Thoracic aorta (tissue), 2 donors: ENCODE data around the gene STK39. TPM values are rescaled to one million over a fixed set of nuclear protein-coding genes. Genes with fewer than 3 reads are reported as not detected.

Experiments
- ATAC-seq: fragments of 150-250 bp; one replicate; pipeline ENCODE4 v1.8.0; 2017; ENCODE audit warnings: low read depth; ENCODE audit not compliant: insufficient number of reproducible peaks, low FRiP score
- DNase-seq: peaks from one replicate; pipeline ENCODE4 v3.0.0-alpha.2; 2020; ENCODE audit warnings: low spot score
- H3K27ac ChIP-seq, 2 donors: fragments of 200-600 bp; sonication (generic); 1 replicate in 1 of 2; 2 replicates in 1 of 2; pipeline ENCODE4 v1.5.1; 2016; ENCODE audit warnings: mild to moderate bottlenecking in 2 of 2, moderate library complexity in 2 of 2
- H3K27me3 ChIP-seq: fragments of 200-600 bp; sonication (generic); replicated peaks from 2 replicates; pipeline ENCODE4 v1.6.0; 2016; ENCODE audit warnings: mild to moderate bottlenecking; ENCODE audit not compliant: insufficient read depth
- H3K36me3 ChIP-seq: fragments of 200-600 bp; sonication (generic); one replicate; pipeline ENCODE4 v1.5.1; 2016
- H3K4me1 ChIP-seq, 2 donors: fragments of 200-600 bp; sonication (generic); 1 replicate in 1 of 2; 2 replicates in 1 of 2; pipeline versions ENCODE4 v1.5.1 to v1.6.0; 2016; ENCODE audit warnings: low read depth in 2 of 2, mild to moderate bottlenecking in 1 of 2; ENCODE audit not compliant: control insufficient read depth in 1 of 2
- H3K4me3 ChIP-seq: fragments of 200-600 bp; sonication (generic); 2 replicates; pipeline ENCODE4 v1.5.1; 2016; ENCODE audit warnings: mild to moderate bottlenecking
- H3K9me3 ChIP-seq: fragments of 200-600 bp; sonication (generic); 2 replicates; pipeline ENCODE4 v1.5.1; 2016
- total RNA-seq, 2 donors: library from RNA; depleted of rRNA; stranded (reverse); fragments of >200 nt; gene quantifications; one replicate each; pipeline versions ENCODE4 v1.1.0 to v1.2.3, GENCODE V29; 2016
- TF ChIP-seq, protein P1 (sequence below): fragments of 200-600 bp; sonication (generic); IDR thresholded peaks from one replicate; pipeline ENCODE4 v1.5.1; 2019; ENCODE audit warnings: antibody characterized with exemption

The STK39 gene
- total RNA-seq, 2 donors from 2014 or later: 11.5 to 18.5 TPM

DNA sequence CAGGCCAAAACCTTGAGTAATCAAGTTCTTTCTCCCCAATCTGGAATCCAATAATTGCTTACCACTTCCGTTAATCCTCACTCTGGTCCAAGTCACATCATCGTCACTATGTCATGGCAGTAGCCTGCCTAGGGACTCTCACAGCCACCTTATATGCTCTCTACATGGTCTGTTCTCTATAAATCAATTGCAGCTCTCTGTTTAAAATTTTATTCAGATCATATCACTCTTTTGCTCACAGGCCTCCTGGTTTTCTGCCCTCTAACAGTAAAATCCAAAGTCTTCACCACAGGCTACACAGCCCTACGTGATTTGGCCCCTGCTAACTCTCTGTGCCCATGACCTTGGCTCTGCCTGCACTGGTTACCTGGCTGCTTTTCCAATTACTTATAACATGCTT, 188.7 kb downstream of the STK39 start:
- TF ChIP-seq, protein P1, sequence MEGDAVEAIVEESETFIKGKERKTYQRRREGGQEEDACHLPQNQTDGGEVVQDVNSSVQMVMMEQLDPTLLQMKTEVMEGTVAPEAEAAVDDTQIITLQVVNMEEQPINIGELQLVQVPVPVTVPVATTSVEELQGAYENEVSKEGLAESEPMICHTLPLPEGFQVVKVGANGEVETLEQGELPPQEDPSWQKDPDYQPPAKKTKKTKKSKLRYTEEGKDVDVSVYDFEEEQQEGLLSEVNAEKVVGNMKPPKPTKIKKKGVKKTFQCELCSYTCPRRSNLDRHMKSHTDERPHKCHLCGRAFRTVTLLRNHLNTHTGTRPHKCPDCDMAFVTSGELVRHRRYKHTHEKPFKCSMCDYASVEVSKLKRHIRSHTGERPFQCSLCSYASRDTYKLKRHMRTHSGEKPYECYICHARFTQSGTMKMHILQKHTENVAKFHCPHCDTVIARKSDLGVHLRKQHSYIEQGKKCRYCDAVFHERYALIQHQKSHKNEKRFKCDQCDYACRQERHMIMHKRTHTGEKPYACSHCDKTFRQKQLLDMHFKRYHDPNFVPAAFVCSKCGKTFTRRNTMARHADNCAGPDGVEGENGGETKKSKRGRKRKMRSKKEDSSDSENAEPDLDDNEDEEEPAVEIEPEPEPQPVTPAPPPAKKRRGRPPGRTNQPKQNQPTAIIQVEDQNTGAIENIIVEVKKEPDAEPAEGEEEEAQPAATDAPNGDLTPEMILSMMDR: no peak
- DNase-seq (no peak), ATAC-seq (no peak)
- no peaks in the 10 kb centered on the region for H3K27me3 ChIP-seq
- H3K4me1 ChIP-seq: no peaks in the 10 kb centered on the region
- H3K27ac ChIP-seq: no peak overlapping the region
- no peaks in the 10 kb centered on the region for H3K36me3 ChIP-seq
- H3K4me3 ChIP-seq: no peak overlapping the region
- no peaks in the 10 kb centered on the region for H3K9me3 ChIP-seq

DNA sequence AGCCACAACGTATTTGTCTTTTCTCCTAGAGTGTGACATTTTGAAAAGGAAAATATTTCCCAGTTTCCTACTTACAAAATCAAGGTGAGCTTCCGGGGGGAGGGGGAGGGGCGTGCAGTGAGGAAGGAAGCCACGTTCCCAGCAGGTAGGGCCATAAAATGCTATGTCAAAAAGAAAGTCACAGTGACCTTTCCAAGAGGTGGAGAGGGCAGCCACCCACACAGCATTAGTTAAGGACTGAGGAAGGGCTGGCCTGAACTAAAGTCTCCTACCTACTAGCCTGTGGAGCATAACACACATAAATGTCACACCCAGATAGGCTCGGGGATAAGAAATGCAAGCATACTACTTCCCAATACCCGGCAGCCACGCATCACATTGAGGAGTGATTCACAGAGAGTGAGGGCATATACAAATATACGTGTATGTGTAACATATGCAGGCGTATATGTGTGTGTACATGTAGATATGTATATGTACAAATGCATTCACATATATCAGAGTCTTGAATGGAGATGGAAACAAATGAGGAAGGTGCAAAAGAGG, 191.1 kb downstream of the STK39 start:
- Histone ChIP-seq H3K27ac (no peak overlapping the region), H3K4me1 (no peaks in the 10 kb centered on the region), H3K4me3 (no peak overlapping the region), H3K9me3 (no peaks in the 10 kb centered on the region), H3K36me3 (no peaks in the 10 kb centered on the region), H3K27me3 (no peaks in the 10 kb centered on the region)
- DNase-seq: no peak
- TF ChIP-seq, protein P1: no peak
- no peak for ATAC-seq

DNA sequence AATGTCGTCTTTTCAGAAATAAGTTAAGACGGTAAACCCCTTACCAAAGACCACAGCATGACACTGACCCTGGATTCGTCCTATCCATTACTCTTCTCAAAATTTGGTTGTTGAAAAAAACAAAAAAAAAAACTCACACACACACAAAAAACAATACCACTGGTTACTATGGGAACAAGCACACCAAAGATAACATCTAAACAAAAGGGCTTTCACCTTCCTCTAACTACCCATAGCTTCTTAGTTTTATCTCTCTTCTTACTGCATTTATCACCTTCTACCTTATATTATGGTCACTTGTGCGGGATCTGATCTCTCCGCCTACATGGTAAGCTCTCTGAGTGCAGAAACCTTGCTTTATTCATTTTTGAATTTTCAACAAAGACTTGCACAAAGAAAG, 192.7 kb downstream of the STK39 start:
- Histone ChIP-seq H3K9me3 (no peaks in the 10 kb centered on the region), H3K4me3 (no peak overlapping the region), H3K27me3 (no peaks in the 10 kb centered on the region), H3K4me1 (no peaks in the 10 kb centered on the region), H3K36me3 (no peaks in the 10 kb centered on the region), H3K27ac (no peak overlapping the region)
- DNase-seq (no peak), ATAC-seq (no peak)
- TF ChIP-seq, protein P1: no peak

DNA sequence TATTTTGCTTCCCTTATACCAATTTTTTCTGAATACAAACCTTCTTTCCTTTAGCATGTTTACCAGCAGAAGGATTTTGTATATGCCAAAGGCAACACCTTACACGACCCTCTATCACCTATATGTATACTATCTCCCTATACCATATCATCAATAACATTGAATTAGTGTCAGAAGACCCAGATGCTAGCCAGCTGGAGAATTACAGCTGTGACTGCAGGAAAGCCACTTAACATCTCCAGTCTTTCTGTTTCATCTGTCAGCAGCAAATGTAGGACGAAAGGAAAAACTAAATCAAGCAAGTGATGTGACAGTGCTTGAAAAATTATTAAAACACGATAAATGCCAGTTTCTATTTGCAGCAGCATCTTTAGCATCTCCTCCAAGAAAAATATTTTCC, 193.7 kb downstream of the STK39 start:
- DNase-seq (no peak), ATAC-seq (no peak)
- Histone ChIP-seq H3K9me3 (no peaks in the 10 kb centered on the region), H3K27me3 (no peaks in the 10 kb centered on the region), H3K4me1 (no peaks in the 10 kb centered on the region), H3K27ac (no peak overlapping the region), H3K4me3 (no peak overlapping the region), H3K36me3 (no peaks in the 10 kb centered on the region)
- TF ChIP-seq, protein P1: no peak

DNA sequence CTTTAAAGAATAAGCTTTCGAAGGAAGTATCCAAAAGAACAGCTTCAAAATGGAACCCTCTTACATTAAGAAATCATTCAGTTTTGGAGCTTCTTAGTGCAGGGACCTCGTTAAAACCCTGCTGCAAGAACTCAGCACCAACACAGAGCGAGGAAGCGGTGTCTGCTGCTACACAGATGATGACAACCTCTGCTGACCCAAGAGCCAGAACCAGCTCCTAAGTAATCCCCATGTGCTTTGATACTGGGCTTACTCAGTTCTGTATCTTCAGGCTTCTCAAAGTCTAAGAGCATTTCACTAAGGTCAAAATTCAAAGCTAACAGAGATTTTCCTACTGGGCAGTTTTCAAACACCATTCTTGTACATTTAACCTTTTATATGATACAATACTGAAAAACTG, 194.6 kb downstream of the STK39 start:
- Histone ChIP-seq H3K27ac (no peak overlapping the region), H3K36me3 (no peaks in the 10 kb centered on the region), H3K4me1 (no peaks in the 10 kb centered on the region), H3K4me3 (no peak overlapping the region), H3K9me3 (no peaks in the 10 kb centered on the region), H3K27me3 (no peaks in the 10 kb centered on the region)
- ATAC-seq: no peak
- DNase-seq: no peak
- TF ChIP-seq, protein P1: no peak
